ENCODE measurements around the gene GALNT15. TPM values are rescaled to one million over a fixed set of nuclear protein-coding genes. Genes with fewer than 3 reads are reported as not detected.
A peak's percentile ranks its signal among the peaks of the same experiment; 100 is the strongest.

The GALNT15 gene
- total and polyA plus RNA-seq, 2 of the 4 experiments (the other 2 are of a cell fraction) = 12.8 to 19.7 TPM

- WGBS, 2 experiments (ENCODE audit: extremely low coverage in 2 of 2, insufficient read length in 1 of 2) = no CpG with 5 or more reads among the region's 3 CpGs
- H2BK20ac ChIP-seq (ENCODE audit: low read depth, low read length) = peak overlapping the region; percentile 96
- H2AK5ac ChIP-seq (ENCODE audit: low read depth, low read length) = peak overlapping the region; percentile 95
- H2AFZ ChIP-seq (replicated peaks; ENCODE audit: low read length, poor library complexity) = peak overlapping the region; percentile 17
- no peaks in the 10 kb centered on the region for H4K20me1 ChIP-seq (ENCODE audit: insufficient read depth, low read length)
- H2BK15ac ChIP-seq (ENCODE audit: low read depth, low read length) = peak overlapping the region; percentile 94
- no peak for DNase-seq
- H3K9me1 ChIP-seq (ENCODE audit: insufficient read depth, low read length) = peaks cover 56% of the 10 kb centered on the region
- no TSS peak for BruUV-seq (replicated peaks)
- peak overlapping the region; percentile 16; the same call in 1 of the 2 replicates for H3K9ac ChIP-seq (ENCODE audit: low read depth, low read length)
- H3K79me1 ChIP-seq (ENCODE audit: low read depth in 1 of 2, low read length in 2 of 2) = peaks cover 38 to 67% of the 10 kb centered on the region in 2 experiments
- TF ChIP-seq RCOR1 (IDR thresholded peaks at IDR 0.05; ENCODE audit: insufficient replicate concordance, low read length) (peak; percentile 46), NFE2L2 (IDR thresholded peaks at IDR 0.05; ENCODE audit: low read depth, low read length) (no peak), MXI1 (IDR thresholded peaks at IDR 0.05; ENCODE audit: borderline replicate concordance, low read depth, low read length) (no peak)
- dilution Hi-C loops (cut with HindIII; ENCODE audit: low sequenced_read_pairs, unreplicated experiment) = no loop called here
- peak overlapping the region; percentile 67 for H3K23ac ChIP-seq (ENCODE audit: low read depth, low read length)
- ChIA-PET POLR2A (ENCODE audit: unreplicated experiment) (interaction anchor here (0.6 kb wide), 1 partner anchor 68 kb away, joined by 13 read pairs; no protein-coding TSS in a partner anchor), CTCF (interaction anchor here (0.6 to 1.5 kb wide), 2 partner anchors 25 to 68 kb away, joined by 3 to 4 read pairs; no protein-coding TSS in a partner anchor)
- peak overlapping the region; percentile 79 for H3K27ac ChIP-seq (ENCODE audit: insufficient read depth, low read length)
- no peak for ATAC-seq (ENCODE audit: low read depth)
- peaks cover 20% of the 10 kb centered on the region for H3K36me3 ChIP-seq (ENCODE audit: control insufficient read depth, insufficient read depth, low read length)
- peak overlapping the region; percentile 91 for H3K4ac ChIP-seq (ENCODE audit: low read depth, low read length)
- peak overlapping the region; percentile 99 for H4K91ac ChIP-seq (ENCODE audit: insufficient read depth, low read depth, low read length)
- no peaks in the 10 kb centered on the region for H3K27me3 ChIP-seq (ENCODE audit: control insufficient read depth, insufficient read depth, low read length)
- intact Hi-C loops (cut with micrococcal nuclease) = loop anchor here (1.0 to 5.0 kb wide), 2 partner anchors 197 to 548 kb away; no protein-coding TSS in a partner anchor
- peak overlapping the region; percentile 31; the same call in 1 of the 2 replicates for H4K5ac ChIP-seq (ENCODE audit: low read depth, low read length)
- no peak overlapping the region for H3K4me3 ChIP-seq (ENCODE audit: insufficient read depth, low read depth, low read length)
- no peak overlapping the region for H2AK9ac ChIP-seq (replicated peaks; ENCODE audit: low read depth, low read length, poor library complexity)
- peak overlapping the region; percentile 95 for H2BK5ac ChIP-seq (ENCODE audit: low read depth, low read length, poor library complexity, severe bottlenecking)
- H3K4me2 ChIP-seq (ENCODE audit: low read depth, low read length) = no peak overlapping the region
- H3K9me3 ChIP-seq (ENCODE audit: control insufficient read depth, insufficient read depth, low read length) = no peaks in the 10 kb centered on the region
- peak overlapping the region; percentile 54 to 90 for H4K8ac ChIP-seq (ENCODE audit: low read depth in 2 of 2, low read length in 2 of 2)
- H2BK120ac ChIP-seq (ENCODE audit: low read depth, low read length) = peak overlapping the region; percentile 92
- H3K56ac ChIP-seq (ENCODE audit: extremely low read depth, insufficient read depth, low read length) = peak overlapping the region; percentile 84
- in situ Hi-C loops (cut with MboI; ENCODE audit: low sequenced_read_pairs) = loop anchor here (5.0 to 10.0 kb wide), 2 partner anchors 62 to 366 kb away; no protein-coding TSS in a partner anchor
- peaks cover 43% of the 10 kb centered on the region for H3K4me1 ChIP-seq (ENCODE audit: control insufficient read depth, insufficient read depth, low read length)
- H3K14ac ChIP-seq (replicated peaks; ENCODE audit: low read depth, low read length) = peak overlapping the region; percentile 94
- H3K18ac ChIP-seq (ENCODE audit: low read depth, low read length) = peak overlapping the region; percentile 14; the same call in 1 of the 2 replicates
These were observed 6.3 kb downstream of the GALNT15 start for GRCh38 chr3:16180737-16181134.
